K562 (cell line): ENCODE results near the gene PTOV1. TPM values are rescaled to one million over a fixed set of nuclear protein-coding genes. Genes with fewer than 3 reads are reported as not detected.
A peak's percentile ranks its signal among the peaks of the same experiment; 100 is the strongest.

Experiments used
- CREBBP ChIP-seq: IDR thresholded peaks from one replicate; pipeline ENCODE4 v1.6.1; 2012; ENCODE audit warnings: low read depth, mild to moderate bottlenecking, control low read depth, inconsistent platforms, low read length
- ETV1 ChIP-seq: fragments of 450-650 bp; conservative IDR thresholded peaks from 2 replicates; pipeline ENCODE4 v1.6.1; 2016; ENCODE audit warnings: missing genetic modification characterization, control low read depth, low read depth, missing compliant biosample characterization
- GABPA ChIP-seq: fragments of 200-800 bp; sonication (Bioruptor generic); conservative IDR thresholded peaks from 2 replicates; pipeline ENCODE4 v1.6.1; 2016; ENCODE audit warnings: low read depth, missing genetic modification characterization, missing compliant biosample characterization
- GABPB2 ChIP-seq: fragments of 250-450 bp; sonication (Bioruptor Pico); conservative IDR thresholded peaks from 2 replicates; pipeline ENCODE4 v1.5.1; 2021; ENCODE audit warnings: mild to moderate bottlenecking
- GTF2F1 ChIP-seq: IDR thresholded peaks from 2 replicates; pipeline ENCODE4 v1.6.1; 2011; ENCODE audit warnings: low read depth, low read length, improper control_type of control experiment
- KLF10 ChIP-seq: fragments of 250-450 bp; sonication (Bioruptor Pico); IDR thresholded peaks from 2 replicates; pipeline ENCODE4 v1.6.1; 2021; ENCODE audit warnings: matching md5 sums
- MEF2A ChIP-seq: IDR thresholded peaks from 2 replicates; pipeline ENCODE4 v1.6.1; 2011; ENCODE audit warnings: low read depth, mild to moderate bottlenecking, low read length, moderate library complexity; ENCODE audit not compliant: control insufficient read depth
- MTA1 ChIP-seq: fragments of 450-650 bp; IDR thresholded peaks from 2 replicates; pipeline ENCODE4 v1.6.1; 2017; ENCODE audit warnings: borderline replicate concordance
- MTA3 ChIP-seq: fragments of 450-650 bp; formaldehyde crosslinking; IDR thresholded peaks from 2 replicates; pipeline ENCODE4 v1.6.1; 2017; ENCODE audit warnings: mild to moderate bottlenecking, borderline replicate concordance
- POLR3A ChIP-seq: IDR thresholded peaks from 2 replicates; pipeline ENCODE4 v1.6.1; 2011; ENCODE audit warnings: borderline replicate concordance, mild to moderate bottlenecking, moderate library complexity; ENCODE audit not compliant: insufficient read length, insufficient read depth; ENCODE audit errors: extremely low read depth
- SLC30A9 ChIP-seq: fragments of 250-450 bp; sonication (Bioruptor Pico); IDR thresholded peaks from 2 replicates; pipeline ENCODE4 v1.8.0; 2022; ENCODE audit warnings: mild to moderate bottlenecking, moderate library complexity
- SRSF7 ChIP-seq: fragments of 200-400 bp; formaldehyde crosslinking; optimal IDR thresholded peaks from 2 replicates; pipeline ENCODE3; 2017; ENCODE audit warnings: mild to moderate bottlenecking, low read depth, low read length
- TEAD1 ChIP-seq, 2 experiments: fragments of 450-650 bp in 1 of 2; sonication (generic) in 1 of 2; formaldehyde crosslinking; IDR thresholded peaks; 2 replicates each; pipeline versions ENCODE4 v1.4.0 to v1.8.0; 2020 to 2022; ENCODE audit warnings: mild to moderate bottlenecking in 2 of 2, missing genetic modification reagents in 1 of 2
- polyA plus RNA-seq, 8 experiments: library from polyadenylated mRNA; depleted of rRNA in 4 of 8; stranded (reverse) in 5 of 8; unstranded in 3 of 8; fragments of >200 nt; fragmentation: Nextera tagmentation in 2 of 8; fragmentation: Illumina TruSeq in 1 of 8; extraction: Ambion mirVana in 2 of 8; extraction: Trizol in 1 of 8; gene quantifications; 2 replicates each; pipeline versions ENCODE4 v1.2.1 to v1.2.3, GENCODE V29; 2011 to 2014; ENCODE audit warnings: inconsistent platforms in 1 of 8, missing spikeins in 1 of 8
- total RNA-seq, 7 experiments: library from RNA; depleted of rRNA in 6 of 7; stranded (reverse); fragments of >200 nt in 6 of 7; fragmentation: Illumina TruSeq in 2 of 7; extraction: Trizol in 2 of 7; gene quantifications; 2 replicates each; pipeline versions ENCODE4 v1.2.1 to v1.2.3, GENCODE V29; 2011 to 2021; ENCODE audit warnings: low replicate concordance in 1 of 7
- TF ChIP-seq, protein P1 (sequence below), 2 experiments: fragments of 450-650 bp; IDR thresholded peaks; 2 replicates each; pipeline ENCODE4 v1.6.1; 2016; ENCODE audit warnings: mild to moderate bottlenecking in 2 of 2, borderline replicate concordance in 1 of 2, low read depth in 1 of 2, moderate library complexity in 1 of 2
- TF ChIP-seq, protein P2 (sequence below): fragments of 450-650 bp; IDR thresholded peaks from 2 replicates; pipeline ENCODE4 v1.6.1; 2016
- TF ChIP-seq, protein P3 (sequence below), 2 experiments: IDR thresholded peaks; 2 replicates each; pipeline ENCODE4 v1.6.1; 2012; ENCODE audit warnings: improper control_type of control experiment in 2 of 2, low read depth in 2 of 2, low read length in 2 of 2, borderline replicate concordance in 1 of 2

Gene PTOV1
- total and polyA plus RNA-seq, 9 of the 15 experiments (the other 6 are each of a cell fraction or from before 2014, with no cell fraction given): 4.9 to 169 (median 43.5) TPM

DNA sequence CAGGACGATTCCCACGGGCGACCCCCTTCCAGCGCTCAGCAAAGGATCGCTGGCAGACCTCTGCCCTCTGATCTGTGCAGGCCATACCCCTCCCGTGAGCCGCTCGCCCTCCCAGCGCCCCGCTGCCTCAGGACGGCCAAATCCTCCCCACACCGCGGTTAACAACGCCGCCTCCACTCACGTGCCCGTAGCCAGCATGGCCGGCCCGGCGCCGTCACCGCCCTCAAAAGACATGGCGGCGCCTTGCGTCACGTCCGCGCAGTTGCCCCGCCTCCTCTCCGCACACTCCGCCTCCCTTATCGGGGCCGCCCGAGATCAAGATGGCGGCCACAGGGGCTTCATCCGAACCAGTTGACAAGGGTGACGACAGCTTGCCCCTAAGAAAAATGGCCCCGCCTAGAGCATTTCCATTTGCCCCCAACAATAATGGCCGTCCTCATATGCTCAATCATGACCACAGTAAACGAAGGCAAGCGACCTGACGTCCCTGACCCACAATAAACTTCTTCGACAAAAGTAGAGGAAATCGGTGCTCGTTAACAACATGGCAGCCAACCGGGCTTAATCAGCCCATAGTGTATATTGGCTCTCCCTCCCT is 25.6 kb downstream of the PTOV1 start (continued):
- TF ChIP-seq, protein P1, sequence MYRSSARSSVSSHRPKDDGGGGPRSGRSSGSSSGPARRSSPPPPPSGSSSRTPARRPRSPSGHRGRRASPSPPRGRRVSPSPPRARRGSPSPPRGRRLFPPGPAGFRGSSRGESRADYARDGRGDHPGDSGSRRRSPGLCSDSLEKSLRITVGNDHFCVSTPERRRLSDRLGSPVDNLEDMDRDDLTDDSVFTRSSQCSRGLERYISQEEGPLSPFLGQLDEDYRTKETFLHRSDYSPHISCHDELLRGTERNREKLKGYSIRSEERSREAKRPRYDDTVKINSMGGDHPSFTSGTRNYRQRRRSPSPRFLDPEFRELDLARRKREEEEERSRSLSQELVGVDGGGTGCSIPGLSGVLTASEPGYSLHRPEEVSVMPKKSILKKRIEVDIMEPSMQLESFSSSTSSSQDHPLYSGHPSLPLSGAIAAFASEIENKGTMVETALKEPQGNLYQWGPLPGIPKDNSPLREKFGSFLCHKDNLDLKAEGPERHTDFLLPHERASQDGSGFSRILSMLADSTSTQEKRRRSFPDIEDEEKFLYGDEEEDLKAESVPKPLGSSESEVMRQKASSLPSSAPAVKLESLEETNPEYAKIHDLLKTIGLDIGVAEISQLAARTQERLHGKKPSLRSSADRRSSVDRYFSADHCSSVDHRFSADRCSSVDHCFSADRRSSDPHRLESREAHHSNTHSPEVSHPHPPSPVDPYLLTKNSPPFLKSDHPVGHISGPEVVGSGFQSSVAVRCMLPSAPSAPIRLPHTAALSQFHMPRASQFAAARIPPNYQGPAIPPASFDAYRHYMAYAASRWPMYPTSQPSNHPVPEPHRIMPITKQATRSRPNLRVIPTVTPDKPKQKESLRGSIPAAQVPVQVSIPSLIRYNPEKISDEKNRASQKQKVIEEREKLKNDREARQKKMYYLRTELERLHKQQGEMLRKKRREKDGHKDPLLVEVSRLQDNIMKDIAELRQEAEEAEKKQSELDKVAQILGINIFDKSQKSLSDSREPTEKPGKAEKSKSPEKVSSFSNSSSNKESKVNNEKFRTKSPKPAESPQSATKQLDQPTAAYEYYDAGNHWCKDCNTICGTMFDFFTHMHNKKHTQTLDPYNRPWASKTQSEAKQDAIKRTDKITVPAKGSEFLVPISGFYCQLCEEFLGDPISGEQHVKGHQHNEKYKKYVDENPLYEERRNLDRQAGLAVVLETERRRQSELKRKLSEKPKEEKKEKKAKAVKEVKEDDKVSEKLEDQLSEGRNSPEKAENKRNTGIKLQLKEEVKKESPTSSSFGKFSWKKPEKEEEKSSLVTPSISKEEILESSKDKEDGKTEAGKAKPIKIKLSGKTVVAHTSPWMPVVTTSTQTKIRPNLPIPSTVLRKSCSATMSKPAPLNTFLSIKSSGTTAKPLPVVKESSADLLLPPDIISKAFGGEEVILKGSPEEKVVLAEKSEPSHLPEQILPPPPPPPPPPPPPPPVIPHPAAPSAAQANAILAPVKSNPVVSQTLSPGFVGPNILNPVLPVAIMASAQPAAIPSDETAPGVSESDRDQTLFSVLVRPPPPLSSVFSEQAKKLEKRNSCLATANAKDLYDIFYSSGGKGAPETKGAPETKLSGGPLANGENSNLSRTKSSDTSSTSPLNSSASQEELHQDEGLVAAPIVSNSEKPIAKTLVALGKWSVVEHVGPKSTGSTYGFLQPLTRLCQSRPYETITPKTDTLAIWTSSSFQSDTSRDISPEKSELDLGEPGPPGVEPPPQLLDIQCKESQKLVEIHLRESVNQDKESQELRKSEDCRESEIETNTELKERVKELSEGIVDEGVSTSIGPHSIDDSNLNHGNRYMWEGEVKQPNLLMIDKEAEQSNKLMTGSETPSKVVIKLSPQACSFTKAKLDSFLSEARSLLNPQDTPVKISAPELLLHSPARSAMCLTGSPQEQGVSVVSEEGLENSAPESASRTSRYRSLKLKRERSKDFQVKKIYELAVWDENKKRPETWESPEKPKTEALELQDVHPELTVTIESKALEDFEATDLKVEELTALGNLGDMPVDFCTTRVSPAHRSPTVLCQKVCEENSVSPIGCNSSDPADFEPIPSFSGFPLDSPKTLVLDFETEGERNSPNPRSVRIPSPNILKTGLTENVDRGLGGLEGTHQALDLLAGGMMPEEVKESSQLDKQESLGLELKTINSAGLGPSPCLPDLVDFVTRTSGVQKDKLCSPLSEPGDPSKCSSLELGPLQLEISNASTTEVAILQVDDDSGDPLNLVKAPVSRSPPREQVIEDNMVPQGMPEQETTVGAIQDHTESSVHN (IDR thresholded peaks at IDR 0.05; ENCODE audit: borderline replicate concordance in 1 of 2, low read depth in 1 of 2): no peak
- TF ChIP-seq SRSF7 (no peak), GABPB2 (no peak), ETV1 (tag) (peak; percentile 43; the same call in 1 of the 2 replicates), POLR3A (no peak), CREBBP (no peak), KLF10 (CRISPR knock-in tag) (no peak), MTA3 (peak; percentile 75; the same call in 1 of the 2 replicates), TEAD1 (CRISPR knock-in tag; IDR thresholded peaks at IDR 0.05) (peak in 1 of 2 experiments; percentile 52; a peak in 1 of 4 replicates), MTA1 (no peak), MEF2A (no peak), SLC30A9 (CRISPR knock-in tag) (no peak), GABPA (tag) (peak; percentile 95), GTF2F1 (no peak)
- TF ChIP-seq, protein P2, sequence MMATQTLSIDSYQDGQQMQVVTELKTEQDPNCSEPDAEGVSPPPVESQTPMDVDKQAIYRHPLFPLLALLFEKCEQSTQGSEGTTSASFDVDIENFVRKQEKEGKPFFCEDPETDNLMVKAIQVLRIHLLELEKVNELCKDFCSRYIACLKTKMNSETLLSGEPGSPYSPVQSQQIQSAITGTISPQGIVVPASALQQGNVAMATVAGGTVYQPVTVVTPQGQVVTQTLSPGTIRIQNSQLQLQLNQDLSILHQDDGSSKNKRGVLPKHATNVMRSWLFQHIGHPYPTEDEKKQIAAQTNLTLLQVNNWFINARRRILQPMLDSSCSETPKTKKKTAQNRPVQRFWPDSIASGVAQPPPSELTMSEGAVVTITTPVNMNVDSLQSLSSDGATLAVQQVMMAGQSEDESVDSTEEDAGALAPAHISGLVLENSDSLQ: peak; percentile 70
- TF ChIP-seq, protein P3, sequence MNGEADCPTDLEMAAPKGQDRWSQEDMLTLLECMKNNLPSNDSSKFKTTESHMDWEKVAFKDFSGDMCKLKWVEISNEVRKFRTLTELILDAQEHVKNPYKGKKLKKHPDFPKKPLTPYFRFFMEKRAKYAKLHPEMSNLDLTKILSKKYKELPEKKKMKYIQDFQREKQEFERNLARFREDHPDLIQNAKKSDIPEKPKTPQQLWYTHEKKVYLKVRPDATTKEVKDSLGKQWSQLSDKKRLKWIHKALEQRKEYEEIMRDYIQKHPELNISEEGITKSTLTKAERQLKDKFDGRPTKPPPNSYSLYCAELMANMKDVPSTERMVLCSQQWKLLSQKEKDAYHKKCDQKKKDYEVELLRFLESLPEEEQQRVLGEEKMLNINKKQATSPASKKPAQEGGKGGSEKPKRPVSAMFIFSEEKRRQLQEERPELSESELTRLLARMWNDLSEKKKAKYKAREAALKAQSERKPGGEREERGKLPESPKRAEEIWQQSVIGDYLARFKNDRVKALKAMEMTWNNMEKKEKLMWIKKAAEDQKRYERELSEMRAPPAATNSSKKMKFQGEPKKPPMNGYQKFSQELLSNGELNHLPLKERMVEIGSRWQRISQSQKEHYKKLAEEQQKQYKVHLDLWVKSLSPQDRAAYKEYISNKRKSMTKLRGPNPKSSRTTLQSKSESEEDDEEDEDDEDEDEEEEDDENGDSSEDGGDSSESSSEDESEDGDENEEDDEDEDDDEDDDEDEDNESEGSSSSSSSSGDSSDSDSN (IDR thresholded peaks at IDR 0.05; ENCODE audit: borderline replicate concordance in 1 of 2, low read depth in 2 of 2, low read length in 2 of 2): no peak
